Left lung (tissue), 10 donors: ENCODE data around the gene NRAP. TPM values are rescaled to one million over a fixed set of nuclear protein-coding genes. Genes with fewer than 3 reads are reported as not detected.
A peak's percentile ranks its signal among the peaks of the same experiment; 100 is the strongest.

Source experiments
- ATAC-seq: fragments of 200-7000 bp; cut with Tn5 transposase; one replicate; pipeline ENCODE4 v1.9.1; 2020; ENCODE audit warnings: moderate library complexity
- DNase-seq, 4 donors: peaks; one replicate each; pipeline ENCODE4 v3.0.0-alpha.2; 2013 to 2020
- H3K27ac ChIP-seq, 2 donors: fragments of 200-600 bp; sonication (generic) in 1 of 2; one replicate each; pipeline versions ENCODE4 v1.5.0 to v1.8.0; 2020 to 2021
- H3K27me3 ChIP-seq, 2 donors: fragments of 200-600 bp; sonication (generic) in 1 of 2; one replicate each; pipeline versions ENCODE4 v1.5.0 to v1.8.0; 2020 to 2021
- H3K36me3 ChIP-seq, 2 donors: fragments of 200-600 bp; sonication (generic) in 1 of 2; one replicate each; pipeline versions ENCODE4 v1.5.0 to v1.8.0; 2020 to 2021
- H3K4me1 ChIP-seq, 2 donors: fragments of 200-600 bp; one replicate each; pipeline ENCODE4 v1.8.0; 2021
- H3K4me3 ChIP-seq, 2 donors: fragments of 200-600 bp; sonication (generic) in 1 of 2; one replicate each; pipeline versions ENCODE4 v1.5.0 to v1.8.0; 2020 to 2021; ENCODE audit warnings: mild to moderate bottlenecking in 1 of 2
- H3K9me3 ChIP-seq, 2 donors: fragments of 200-600 bp; sonication (generic) in 1 of 2; one replicate each; pipeline versions ENCODE4 v1.5.0 to v1.8.0; 2020 to 2021
- CTCF ChIP-seq, 2 donors: fragments of 200-600 bp; sonication (generic) in 1 of 2; IDR thresholded peaks; one replicate each; pipeline versions ENCODE4 v1.5.0 to v1.8.0; 2021; ENCODE audit warnings: antibody characterized with exemption in 2 of 2
- intact Hi-C, 2 donors: fragments of 100-400 bp; cut with DNase I; formaldehyde crosslinking; loops; one replicate each; pipeline versions ENCODE4 v1.11.2 to v1.14.2; 2022
- polyA plus RNA-seq, 6 donors: library from polyadenylated mRNA; unstranded; fragments of 120-200 nt; gene quantifications; one replicate each; pipeline ENCODE4 v1.2.1, GENCODE V29; 2013; ENCODE audit not compliant: insufficient read length in 6 of 6
- total RNA-seq, 2 donors: library from RNA; stranded (reverse); fragmentation: NEBNext Ultra II Directional; extraction: Animal tissue kit (Norgen Biotek cat#: 25700); gene quantifications; one replicate each; pipeline ENCODE4 v1.2.1, GENCODE V29; 2021
- donor health status: DM: no; HTN: yes; CAD: no.
- donor health status: DM: no; HTN: no; CAD: no.

Gene NRAP
- total and polyA plus RNA-seq, 8 donors = 0.03 to 0.26 (median 0.07) TPM; not detected in 4

GRCh38 chr10:113554214-113554613, 109.6 kb downstream of the NRAP start:
- no peak for ATAC-seq
- no peaks in the 10 kb centered on the region for H3K4me1 ChIP-seq
- H3K4me3 ChIP-seq = no peak overlapping the region
- no peak for TF ChIP-seq CTCF (IDR thresholded peaks at IDR 0.05)
- no peak for DNase-seq
- peaks cover 0 to 11% of the 10 kb centered on the region in 2 donors for H3K27me3 ChIP-seq
- intact Hi-C loops = no loop called here
- H3K36me3 ChIP-seq = no peaks in the 10 kb centered on the region
- H3K9me3 ChIP-seq = no peaks in the 10 kb centered on the region
- no peak overlapping the region for H3K27ac ChIP-seq

DNA sequence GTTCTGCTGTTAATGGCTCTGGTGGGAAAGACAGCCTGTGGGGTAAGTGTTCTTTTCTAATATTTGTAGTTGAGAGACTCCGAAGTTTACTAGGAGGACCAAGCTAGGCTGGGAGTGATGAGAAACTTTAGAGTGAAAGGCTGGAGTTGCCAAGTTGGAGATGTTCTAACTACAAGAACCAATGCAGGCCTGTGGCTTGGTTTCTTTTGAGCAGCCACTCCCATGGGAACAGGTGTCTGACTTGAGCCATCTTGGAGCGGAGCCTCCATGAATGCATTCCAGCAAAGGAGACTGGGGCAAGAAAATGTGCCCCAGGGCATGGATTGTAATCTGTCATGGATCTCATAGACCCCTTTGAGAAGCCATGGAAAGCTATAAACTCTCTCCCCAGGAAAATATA, 110.7 kb downstream of the NRAP start:
- no peak overlapping the region for H3K27ac ChIP-seq
- H3K9me3 ChIP-seq = no peaks in the 10 kb centered on the region
- ATAC-seq = no peak
- intact Hi-C loops = no loop called here
- TF ChIP-seq CTCF (IDR thresholded peaks at IDR 0.05) = no peak
- H3K4me3 ChIP-seq = no peak overlapping the region
- H3K36me3 ChIP-seq = no peaks in the 10 kb centered on the region
- no peaks in the 10 kb centered on the region for H3K4me1 ChIP-seq
- peaks cover 0 to 11% of the 10 kb centered on the region in 2 donors for H3K27me3 ChIP-seq
- DNase-seq = no peak

DNA sequence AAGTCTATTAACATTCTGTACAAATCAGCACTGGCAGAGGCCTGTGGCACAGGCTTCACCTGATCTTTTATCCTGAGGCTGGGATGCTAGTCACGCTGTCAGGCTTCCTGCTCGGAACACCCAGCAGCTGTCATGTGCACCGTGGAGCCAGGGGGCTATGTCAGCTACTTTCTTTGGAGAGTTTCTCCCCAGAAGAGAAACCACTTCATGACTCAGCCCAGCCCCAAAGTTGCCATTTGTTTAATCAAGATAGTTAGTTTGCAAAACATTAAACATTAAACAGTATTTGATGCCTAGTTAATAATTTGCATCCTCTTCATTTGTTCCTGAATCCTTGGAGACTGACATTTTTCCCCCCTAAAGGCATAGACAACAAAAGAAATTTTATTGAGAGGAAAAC, 111.1 kb downstream of the NRAP start, which contains the start of gene HABP2:
Gene HABP2, plus strand, starts transcription at position 353 of the 400 bp plus-strand sequence. CDS start 69 bp downstream, outside the sequence.
- H3K36me3 ChIP-seq = no peaks in the 10 kb centered on the region
- TF ChIP-seq CTCF (IDR thresholded peaks at IDR 0.05) = no peak
- H3K4me3 ChIP-seq = no peak within 1 kb of the TSS
- intact Hi-C loops = no loop called here
- no peak within 1 kb of the TSS for H3K27ac ChIP-seq
- no peaks in the 10 kb centered on the region for H3K9me3 ChIP-seq
- no peak for DNase-seq
- no peaks in the 10 kb centered on the region for H3K4me1 ChIP-seq
- peaks cover 0 to 7% of the 10 kb centered on the region in 2 donors for H3K27me3 ChIP-seq
- peak; percentile 43 for ATAC-seq

- peaks cover 0 to 3% of the 10 kb centered on the region in 2 donors for H3K27me3 ChIP-seq
- H3K4me1 ChIP-seq = no peaks in the 10 kb centered on the region
- no peaks in the 10 kb centered on the region for H3K36me3 ChIP-seq
- DNase-seq (no peak), ATAC-seq (peak; percentile 23)
- intact Hi-C loops = no loop called here
- no peak for TF ChIP-seq CTCF (IDR thresholded peaks at IDR 0.05)
- no peak overlapping the region for H3K4me3 ChIP-seq
- H3K9me3 ChIP-seq = no peaks in the 10 kb centered on the region
- H3K27ac ChIP-seq = no peak overlapping the region
These were observed 111.8 kb downstream of the NRAP start for GRCh38 chr10:113552014-113552413.

DNA sequence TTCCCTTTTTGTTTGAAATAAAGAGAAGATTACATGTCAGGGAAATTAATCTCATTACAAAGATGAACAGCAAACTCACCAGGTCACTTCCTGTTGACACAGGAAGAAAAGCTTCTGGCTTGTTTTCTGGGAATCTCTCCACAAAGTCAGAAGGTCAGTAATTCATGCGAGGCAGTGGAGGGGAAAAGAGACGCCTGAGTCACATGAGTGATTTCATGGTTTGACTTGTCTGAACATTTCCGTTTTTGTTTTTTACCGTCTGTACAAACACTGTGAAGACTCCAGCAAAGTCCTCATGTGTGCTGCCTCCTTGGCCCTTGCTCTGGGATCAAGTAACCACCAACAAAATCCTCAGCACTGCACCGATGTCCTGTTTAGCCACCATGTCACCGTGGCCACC, 113.5 kb downstream of the NRAP start:
- ATAC-seq = no peak

More for the DNA sequence above, 113.5 kb downstream of the NRAP start:
- H3K4me3 ChIP-seq = no peak overlapping the region
- H3K36me3 ChIP-seq = no peaks in the 10 kb centered on the region
- no peaks in the 10 kb centered on the region for H3K27me3 ChIP-seq
- no peak for TF ChIP-seq CTCF (IDR thresholded peaks at IDR 0.05)
- DNase-seq = no peak
- intact Hi-C loops = no loop called here
- no peak overlapping the region for H3K27ac ChIP-seq
- H3K9me3 ChIP-seq = no peaks in the 10 kb centered on the region
- H3K4me1 ChIP-seq = no peaks in the 10 kb centered on the region
